Stimulated activated CD4-positive, alpha-beta T cell treated with anti-CD3 and anti-CD28 coated beads, TNF-alpha, amount 100 ng/mL, for 1 hour (primary cell): ENCODE data around the gene DTWD2.
"Not testable (repeated sequence)": the region's sequence is repeated elsewhere in the genome, so short reads cannot be mapped to it uniquely, and the experiment has no call there.

Experiments
- DNase-seq, 3 donors: peaks; one replicate each; pipeline ENCODE4 v3.0.0-alpha.2; 2020; ENCODE audit warnings: low read depth in 3 of 3, low spot score in 1 of 3

The DTWD2 gene

GRCh38 chr5:118998861-118999260 is 10.5 kb upstream of the DTWD2 start:
- not testable (repeated sequence) for DNase-seq

- no peak for DNase-seq
Observed at GRCh38 chr5:118996098-118996497, 7.8 kb upstream of the DTWD2 start.

- no peak for DNase-seq
Observed at GRCh38 chr5:118994595-118994994, 6.2 kb upstream of the DTWD2 start.

- DNase-seq, result not testable (repeated sequence)
Observed at GRCh38 chr5:118993118-118993517, 4.8 kb upstream of the DTWD2 start.

- DNase-seq, result not testable (repeated sequence)
Observed at GRCh38 chr5:118992055-118992454, 3.7 kb upstream of the DTWD2 start.

GRCh38 chr5:118990582-118990981 is 2.2 kb upstream of the DTWD2 start:
- DNase-seq, result no peak

- no peak for DNase-seq
Observed at GRCh38 chr5:118989816-118990215, 1.5 kb upstream of the DTWD2 start.

- no peak for DNase-seq
Observed at GRCh38 chr5:118988866-118989180, 476 bp upstream of the DTWD2 start.

GRCh38 chr5:118984602-118985001 is 3.7 kb downstream of the DTWD2 start:
- no peak for DNase-seq

GRCh38 chr5:118981783-118982182 is 6.6 kb downstream of the DTWD2 start:
- no peak for DNase-seq

- DNase-seq, result no peak
Observed at GRCh38 chr5:118980438-118980837, 7.9 kb downstream of the DTWD2 start.

- DNase-seq, result no peak
Observed at GRCh38 chr5:118980017-118980416, 8.3 kb downstream of the DTWD2 start.

GRCh38 chr5:118973779-118974445 is 14.4 kb downstream of the DTWD2 start:
- not testable (repeated sequence) for DNase-seq

- no peak for DNase-seq
Observed at GRCh38 chr5:118968925-118969375, 19.4 kb downstream of the DTWD2 start.

GRCh38 chr5:118968406-118968911 is 19.9 kb downstream of the DTWD2 start:
- DNase-seq, result no peak

GRCh38 chr5:118967059-118967508 is 21.3 kb downstream of the DTWD2 start:
- no peak for DNase-seq

GRCh38 chr5:118965890-118966289 is 22.5 kb downstream of the DTWD2 start:
- no peak for DNase-seq

GRCh38 chr5:118964970-118965369 is 23.4 kb downstream of the DTWD2 start:
- DNase-seq, result not testable (repeated sequence)

- DNase-seq, result not testable (repeated sequence)
Observed at GRCh38 chr5:118964388-118964787, 24.0 kb downstream of the DTWD2 start.

GRCh38 chr5:118963169-118963568 is 25.2 kb downstream of the DTWD2 start:
- DNase-seq, result no peak

GRCh38 chr5:118960557-118960956 is 27.8 kb downstream of the DTWD2 start:
- DNase-seq, result no peak

- no peak for DNase-seq
Observed at GRCh38 chr5:118956727-118957126, 31.6 kb downstream of the DTWD2 start.

GRCh38 chr5:118953652-118954005 is 34.7 kb downstream of the DTWD2 start:
- no peak for DNase-seq
